Lung (tissue), 12 donors: Measurements from ENCODE around the gene PANK4. TPM values are rescaled to one million over a fixed set of nuclear protein-coding genes. Genes with fewer than 3 reads are reported as not detected.

Experiments used
- ATAC-seq: fragments of 200-7000 bp; cut with Tn5 transposase; one replicate; pipeline ENCODE4 v1.9.1; 2020; ENCODE audit warnings: moderate number of reproducible peaks; ENCODE audit not compliant: insufficient read depth, low FRiP score
- DNase-seq, 3 donors: peaks; one replicate each; pipeline ENCODE4 v3.0.0-alpha.2; 2013 to 2017
- H3K27ac ChIP-seq, 2 donors: one replicate each; pipeline ENCODE4 v1.5.1; 2013; ENCODE audit warnings: mild to moderate bottlenecking in 2 of 2, moderate library complexity in 2 of 2, control low read depth in 1 of 2, inconsistent platforms in 1 of 2, low read depth in 1 of 2, low read length in 1 of 2
- H3K27me3 ChIP-seq, 3 donors: one replicate each; pipeline ENCODE4 v1.5.1; 2013; ENCODE audit warnings: low read length in 2 of 3; ENCODE audit not compliant: control insufficient read depth in 3 of 3, insufficient read depth in 3 of 3
- H3K36me3 ChIP-seq, 4 donors: one replicate each; pipeline ENCODE4 v1.5.1; 2013; ENCODE audit warnings: low read length in 4 of 4, mild to moderate bottlenecking in 1 of 4, moderate library complexity in 1 of 4; ENCODE audit not compliant: control insufficient read depth in 4 of 4, insufficient read depth in 4 of 4
- H3K4me1 ChIP-seq, 5 donors: one replicate each; pipeline ENCODE4 v1.5.1; 2013; ENCODE audit warnings: low read length in 5 of 5, mild to moderate bottlenecking in 2 of 5, moderate library complexity in 1 of 5; ENCODE audit not compliant: control insufficient read depth in 5 of 5, insufficient read depth in 5 of 5
- H3K4me3 ChIP-seq: one replicate; pipeline ENCODE4 v1.5.1; 2013; ENCODE audit warnings: mild to moderate bottlenecking, control low read depth, moderate library complexity
- H3K9ac ChIP-seq, 2 donors: one replicate each; pipeline ENCODE4 v1.5.1; 2013; ENCODE audit warnings: low read length in 2 of 2, control low read depth in 1 of 2; ENCODE audit not compliant: insufficient read depth in 1 of 2
- H3K9me3 ChIP-seq, 4 donors: one replicate each; pipeline ENCODE4 v1.5.1; 2013; ENCODE audit warnings: low read length in 3 of 4, mild to moderate bottlenecking in 1 of 4, moderate library complexity in 1 of 4; ENCODE audit not compliant: control insufficient read depth in 4 of 4, insufficient read depth in 3 of 4
- CTCF ChIP-seq: IDR thresholded peaks from 2 replicates; pipeline ENCODE4 v1.5.1; 2012; ENCODE audit warnings: mild to moderate bottlenecking; ENCODE audit errors: control extremely low read depth, extremely low read depth
- WGBS, 2 donors: extraction: QIAGEN DNeasy Blood & Tissue Kit; methylation state at CpG; one replicate each; pipeline ENCODE4 v1.1.7; 2013; 5-methylcytosine and 5-hydroxymethylcytosine counted together
- polyA plus RNA-seq, 2 donors: library from polyadenylated mRNA; stranded (reverse); fragments of 200-250 nt; gene quantifications; one replicate each; pipeline ENCODE4 v1.2.1, GENCODE V29; 2013
- total RNA-seq, 2 donors: library from RNA; depleted of rRNA in 1 of 2; stranded (reverse); fragments of >200 nt in 1 of 2; gene quantifications; one replicate each; pipeline ENCODE4 v1.2.1, GENCODE V29; 2014 to 2021
- donor health status: control.
- donor health status: control.
- donor health status: Bipolar disorder and iron deficiency.
- donor health status: healthy.
- donor health status: DM: yes; HTN: yes; CAD: no.

PANK4 gene
- total and polyA plus RNA-seq, 4 donors: 17.6 to 36.3 (median 21.7) TPM

- Histone ChIP-seq H3K9me3 (no peaks in the 10 kb centered on the region), H3K4me3 (no peak overlapping the region), H3K36me3 (peaks cover 5 to 81% (median 29%) of the 10 kb centered on the region in 4 donors), H3K4me1 (peaks cover 0 to 3% (median 0%) of the 10 kb centered on the region in 5 donors), H3K27ac (no peak overlapping the region), H3K9ac (no peak overlapping the region), H3K27me3 (no peaks in the 10 kb centered on the region)
- ATAC-seq (no peak), DNase-seq (no peak)
- WGBS, 2 donors: 94 to 97% methylated on average over 27 of the region's 27 CpGs
- no peak for TF ChIP-seq CTCF
These were observed 15.8 kb downstream of the PANK4 start for GRCh38 chr1:2510366-2511155.

- peaks cover 5 to 72% (median 26%) of the 10 kb centered on the region in 4 donors for H3K36me3 ChIP-seq
- H3K9me3 ChIP-seq: no peaks in the 10 kb centered on the region
- ATAC-seq: no peak
- 95% methylated on average over 11 of the region's 11 CpGs for WGBS, 2 donors
- H3K4me3 ChIP-seq: no peak overlapping the region
- peaks cover 0 to 13% (median 0%) of the 10 kb centered on the region in 5 donors for H3K4me1 ChIP-seq
- H3K9ac ChIP-seq: no peak overlapping the region
- no peak overlapping the region for H3K27ac ChIP-seq
- DNase-seq: no peak
- no peak for TF ChIP-seq CTCF
- H3K27me3 ChIP-seq: no peaks in the 10 kb centered on the region
These were observed 16.8 kb downstream of the PANK4 start for GRCh38 chr1:2509589-2509988.

- H3K4me3 ChIP-seq: no peak overlapping the region
- WGBS, 2 donors: 95% methylated on average over 29 of the region's 29 CpGs
- H3K4me1 ChIP-seq: peaks cover 0 to 20% (median 0%) of the 10 kb centered on the region in 5 donors
- no peak overlapping the region for H3K9ac ChIP-seq
- H3K27ac ChIP-seq: no peak overlapping the region
- no peaks in the 10 kb centered on the region for H3K9me3 ChIP-seq
- no peaks in the 10 kb centered on the region for H3K27me3 ChIP-seq
- ATAC-seq (no peak), DNase-seq (peak in 1 of 3 donors; percentile 28)
- no peak for TF ChIP-seq CTCF
- H3K36me3 ChIP-seq: peaks cover 4 to 63% (median 25%) of the 10 kb centered on the region in 4 donors
These were observed 17.6 kb downstream of the PANK4 start for GRCh38 chr1:2508751-2509150.
